Keratinocyte (primary cell): Measurements from ENCODE around the gene NMNAT1. TPM values are rescaled to one million over a fixed set of nuclear protein-coding genes. Genes with fewer than 3 reads are reported as not detected.
"Not testable (repeated sequence)": the region's sequence is repeated elsewhere in the genome, so short reads cannot be mapped to it uniquely, and the experiment has no call there.

ENCODE experiments used
- DNase-seq: peaks from one replicate; pipeline ENCODE4 v3.0.0-alpha.2; 2011; ENCODE audit warnings: low read depth, missing footprints, low spot score
- FAIRE-seq: peaks from 2 replicates; lab custom pipeline; 2011; peaks lifted over from hg19 to GRCh38; lab: Jason Lieb, UNC
- H2AFZ ChIP-seq: 2 replicates; pipeline ENCODE4 v1.6.0; 2012; ENCODE audit warnings: low read length, control low read depth, inconsistent platforms; ENCODE audit not compliant: control insufficient read depth
- H3K27ac ChIP-seq: 2 replicates; pipeline ENCODE4 v1.5.1; 2011; ENCODE audit warnings: low read length; ENCODE audit not compliant: control insufficient read depth, insufficient read depth
- H3K27me3 ChIP-seq: 3 replicates; pipeline ENCODE4 v1.6.0; 2011; ENCODE audit warnings: low read length; ENCODE audit not compliant: control insufficient read depth, insufficient read depth; ENCODE audit errors: extremely low read depth
- H3K36me3 ChIP-seq, 2 experiments: 2 replicates in 1 of 2; 3 replicates in 1 of 2; pipeline ENCODE4 v1.5.1; 2011; ENCODE audit warnings: low read length in 2 of 2, mild to moderate bottlenecking in 1 of 2; ENCODE audit not compliant: control insufficient read depth in 2 of 2, insufficient read depth in 2 of 2; ENCODE audit errors: extremely low read depth in 1 of 2
- H3K4me1 ChIP-seq: 3 replicates; pipeline ENCODE4 v1.5.1; 2011; ENCODE audit warnings: low read length; ENCODE audit not compliant: control insufficient read depth, insufficient read depth; ENCODE audit errors: extremely low read depth
- H3K4me2 ChIP-seq: 3 replicates; pipeline ENCODE4 v1.6.0; 2011; ENCODE audit warnings: low read depth, low read length; ENCODE audit not compliant: control insufficient read depth, insufficient read depth; ENCODE audit errors: extremely low read depth
- H3K4me3 ChIP-seq, 3 experiments: fragments of 200-600 bp in 1 of 3; sonication (generic) in 1 of 3; 2 replicates in 2 of 3; 3 replicates in 1 of 3; pipeline ENCODE4 v1.5.1; 2011 to 2016; ENCODE audit warnings: low read length in 3 of 3, mild to moderate bottlenecking in 3 of 3, control low read depth in 2 of 3, inconsistent platforms in 1 of 3, low read depth in 1 of 3, mixed read lengths in 1 of 3, mixed run types in 1 of 3, moderate library complexity in 1 of 3; ENCODE audit not compliant: control insufficient read depth in 2 of 3, insufficient read depth in 2 of 3; ENCODE audit errors: extremely low read depth in 1 of 3
- H3K79me2 ChIP-seq: 2 replicates; pipeline ENCODE4 v1.6.0; 2012; ENCODE audit warnings: low read length; ENCODE audit not compliant: control insufficient read depth, insufficient read depth
- H3K9ac ChIP-seq: 3 replicates; pipeline ENCODE4 v1.6.0; 2011; ENCODE audit warnings: low read length; ENCODE audit not compliant: control insufficient read depth, insufficient read depth; ENCODE audit errors: extremely low read depth
- H3K9me1 ChIP-seq: 3 replicates; pipeline ENCODE4 v1.6.0; 2011; ENCODE audit warnings: low read length; ENCODE audit not compliant: control insufficient read depth, insufficient read depth; ENCODE audit errors: extremely low read depth
- H3K9me3 ChIP-seq: 2 replicates; pipeline ENCODE4 v1.5.1; 2012; ENCODE audit warnings: low read depth, low read length; ENCODE audit not compliant: control insufficient read depth
- H4K20me1 ChIP-seq: 3 replicates; pipeline ENCODE4 v1.6.0; 2011; ENCODE audit warnings: low read length; ENCODE audit not compliant: control insufficient read depth, insufficient read depth; ENCODE audit errors: extremely low read depth
- EZH2 ChIP-seq: IDR thresholded peaks from one replicate; pipeline ENCODE4 v1.6.1; 2012; ENCODE audit warnings: inconsistent platforms, mild to moderate bottlenecking, low read length, moderate library complexity
- dilution Hi-C: fragments of 300-500 bp; cut with MboI; formaldehyde crosslinking; loops from one replicate; pipeline ENCODE4 v1.7.0; 2020; ENCODE audit warnings: low sequenced_read_pairs; ENCODE audit not compliant: extremely low pct_ligation_motif_present
- polyA plus RNA-seq, 5 experiments: library from polyadenylated mRNA; depleted of rRNA in 3 of 5; stranded (reverse) in 3 of 5; stranded (forward) in 1 of 5; unstranded in 1 of 5; fragments of >200 nt; gene quantifications; 1 replicate in 1 of 5; 2 replicates in 3 of 5; 3 replicates in 1 of 5; pipeline versions ENCODE4 v1.2.1 to v1.2.3, GENCODE V29; 2011 to 2012; ENCODE audit warnings: missing spikeins in 2 of 5, low read depth in 1 of 5, low replicate concordance in 1 of 5
- TF ChIP-seq, protein P1 (sequence below), 3 experiments: IDR thresholded peaks in 1 of 3; conservative IDR thresholded peaks in 1 of 3; optimal IDR thresholded peaks in 1 of 3; 2 replicates in 2 of 3; 3 replicates in 1 of 3; pipeline versions ENCODE3 to v1.5.1; 2011; ENCODE audit warnings: low read length in 3 of 3, mild to moderate bottlenecking in 3 of 3, moderate library complexity in 2 of 3, control low read depth in 1 of 3, inconsistent platforms in 1 of 3; ENCODE audit not compliant: insufficient read depth in 2 of 3; ENCODE audit errors: extremely low read depth in 1 of 3

NMNAT1 gene
- polyA plus RNA-seq, 1 donor (not counting 4 experiments of a cell fraction or from before 2014, with no cell fraction given), result 16.2 TPM

DNA sequence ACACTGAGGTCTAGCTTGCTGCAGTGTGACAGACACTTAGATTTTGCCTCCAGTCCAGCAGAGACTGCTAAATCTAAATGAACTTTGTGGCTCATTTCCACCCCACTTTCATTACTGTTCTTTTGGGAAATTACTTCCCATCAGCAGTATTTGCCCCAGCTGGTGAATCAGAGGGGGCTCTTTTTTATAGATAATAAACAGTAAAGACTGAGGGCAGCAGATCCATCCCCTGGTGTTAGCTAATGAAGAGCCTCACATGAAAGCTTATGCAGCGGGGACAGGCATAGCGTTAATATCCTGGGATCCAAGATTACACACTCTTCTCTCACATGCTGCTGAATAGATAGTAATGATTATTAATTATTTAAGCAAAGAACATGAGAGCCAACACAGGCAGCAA is 26.8 kb upstream of the NMNAT1 start:
- Histone ChIP-seq H3K9ac (no peak overlapping the region), H3K9me1 (no peaks in the 10 kb centered on the region), H3K79me2 (no peaks in the 10 kb centered on the region), H3K27me3 (no peaks in the 10 kb centered on the region), H3K36me3 (no peaks in the 10 kb centered on the region), H3K4me1 (no peaks in the 10 kb centered on the region), H3K4me3 (no peak overlapping the region), H4K20me1 (no peaks in the 10 kb centered on the region), H2AFZ (no peak overlapping the region), H3K9me3 (no peaks in the 10 kb centered on the region), H3K27ac (no peak overlapping the region), H3K4me2 (no peak overlapping the region)
- TF ChIP-seq EZH2, result no peak
- TF ChIP-seq, protein P1, sequence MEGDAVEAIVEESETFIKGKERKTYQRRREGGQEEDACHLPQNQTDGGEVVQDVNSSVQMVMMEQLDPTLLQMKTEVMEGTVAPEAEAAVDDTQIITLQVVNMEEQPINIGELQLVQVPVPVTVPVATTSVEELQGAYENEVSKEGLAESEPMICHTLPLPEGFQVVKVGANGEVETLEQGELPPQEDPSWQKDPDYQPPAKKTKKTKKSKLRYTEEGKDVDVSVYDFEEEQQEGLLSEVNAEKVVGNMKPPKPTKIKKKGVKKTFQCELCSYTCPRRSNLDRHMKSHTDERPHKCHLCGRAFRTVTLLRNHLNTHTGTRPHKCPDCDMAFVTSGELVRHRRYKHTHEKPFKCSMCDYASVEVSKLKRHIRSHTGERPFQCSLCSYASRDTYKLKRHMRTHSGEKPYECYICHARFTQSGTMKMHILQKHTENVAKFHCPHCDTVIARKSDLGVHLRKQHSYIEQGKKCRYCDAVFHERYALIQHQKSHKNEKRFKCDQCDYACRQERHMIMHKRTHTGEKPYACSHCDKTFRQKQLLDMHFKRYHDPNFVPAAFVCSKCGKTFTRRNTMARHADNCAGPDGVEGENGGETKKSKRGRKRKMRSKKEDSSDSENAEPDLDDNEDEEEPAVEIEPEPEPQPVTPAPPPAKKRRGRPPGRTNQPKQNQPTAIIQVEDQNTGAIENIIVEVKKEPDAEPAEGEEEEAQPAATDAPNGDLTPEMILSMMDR (optimal IDR thresholded peaks at IDR 0.05 in 1 of 3, IDR thresholded peaks at IDR 0.05 in 1 of 3, conservative IDR thresholded peaks at IDR 0.05 in 1 of 3; ENCODE audit: extremely low read depth in 1 of 3, insufficient read depth in 2 of 3, low read length in 3 of 3), result no peak
- dilution Hi-C loops, result no loop called here
- FAIRE-seq, result no peak
- DNase-seq, result no peak

DNA sequence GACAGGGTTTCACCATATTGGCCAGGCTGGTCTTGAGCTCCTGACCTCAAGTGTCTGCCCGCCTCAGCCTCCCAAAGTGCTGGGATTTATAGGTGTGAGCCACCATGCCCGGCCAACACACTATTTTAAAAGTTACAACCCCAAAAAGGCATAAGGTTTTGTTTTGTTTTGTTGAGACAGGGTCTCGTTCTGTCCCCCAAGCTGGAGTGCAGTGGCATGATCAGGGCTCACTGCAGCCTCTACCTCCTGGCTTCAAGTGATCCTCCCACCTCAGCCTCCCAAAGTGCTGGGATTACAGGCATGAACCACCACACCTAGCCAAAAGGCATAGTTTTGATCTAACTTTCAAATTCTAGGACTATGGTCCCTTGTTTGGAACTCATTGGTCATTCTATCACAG is 25.8 kb upstream of the NMNAT1 start:
- H3K4me2 ChIP-seq, H3K36me3 ChIP-seq, H3K4me1 ChIP-seq, H3K9ac ChIP-seq, DNase-seq, H4K20me1 ChIP-seq, H3K4me3 ChIP-seq, H2AFZ ChIP-seq, H3K9me3 ChIP-seq, dilution Hi-C loops, H3K27ac ChIP-seq, FAIRE-seq, H3K27me3 ChIP-seq, H3K79me2 ChIP-seq, H3K9me1 ChIP-seq: not testable (repeated sequence)

DNA sequence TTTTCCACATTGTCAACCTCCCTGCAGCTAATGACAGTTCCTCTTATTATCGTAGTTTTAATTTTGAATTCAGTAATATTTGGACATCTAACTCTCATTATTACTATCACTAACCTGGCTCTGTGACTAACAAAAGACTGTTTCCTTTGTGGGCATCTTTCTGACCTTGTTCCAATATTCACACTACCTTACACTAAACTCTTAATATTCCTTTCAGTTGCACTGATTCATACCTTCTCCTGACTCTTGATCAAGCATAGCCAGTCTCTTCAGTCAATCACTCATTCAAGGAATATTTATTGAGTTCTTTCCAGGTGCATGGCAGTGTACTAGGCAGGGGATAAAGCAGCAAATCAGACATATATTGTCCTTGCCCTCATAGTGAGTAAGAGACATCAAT is 25.4 kb upstream of the NMNAT1 start:
- Histone ChIP-seq H3K27me3 (no peaks in the 10 kb centered on the region), H3K4me2 (no peak overlapping the region), H3K4me3 (no peak overlapping the region), H3K36me3 (no peaks in the 10 kb centered on the region), H3K9ac (no peak overlapping the region), H4K20me1 (no peaks in the 10 kb centered on the region), H3K4me1 (no peaks in the 10 kb centered on the region), H3K9me1 (no peaks in the 10 kb centered on the region), H3K27ac (no peak overlapping the region), H2AFZ (no peak overlapping the region), H3K9me3 (no peaks in the 10 kb centered on the region), H3K79me2 (no peaks in the 10 kb centered on the region)
- dilution Hi-C loops, result no loop called here
- DNase-seq (no peak), FAIRE-seq (no peak)
- TF ChIP-seq, protein P1 (optimal IDR thresholded peaks at IDR 0.05 in 1 of 3, IDR thresholded peaks at IDR 0.05 in 1 of 3, conservative IDR thresholded peaks at IDR 0.05 in 1 of 3; ENCODE audit: extremely low read depth in 1 of 3, insufficient read depth in 2 of 3, low read length in 3 of 3), result no peak
- no peak for TF ChIP-seq EZH2
